HEK293 (cell line): ENCODE measurements around the gene WDR91.

Experiments
- CTCF ChIA-PET: fragments of 350-600 bp; formaldehyde crosslinking; extraction: SDS; loops from one replicate; lab custom pipeline; 2021; ENCODE audit warnings: antibody characterized with exemption; lab: Yijun Ruan, JAX
- POLR2A ChIA-PET: fragments of 300-600 bp; formaldehyde crosslinking; extraction: SDS; loops from one replicate; lab custom pipeline; 2020; ENCODE audit warnings: antibody characterized with exemption, inconsistent platforms; lab: Yijun Ruan, JAX
- H3K27ac ChIP-seq: fragments of 200-500 bp; sonication (Bioruptor generic); 2 replicates; pipeline ENCODE4 v1.5.1; 2014; ENCODE audit warnings: low read depth, low read length, control low read depth, inconsistent platforms; ENCODE audit errors: extremely low read depth
- H3K36me3 ChIP-seq, 2 experiments: fragments of 200-500 bp in 1 of 2; sonication (Bioruptor generic) in 1 of 2; 1 replicate in 1 of 2; 2 replicates in 1 of 2; pipeline ENCODE4 v1.5.1; 2014 to 2017; ENCODE audit warnings: inconsistent platforms in 2 of 2, low read length in 2 of 2; ENCODE audit not compliant: control insufficient read depth in 2 of 2, insufficient read depth in 1 of 2
- H3K4me1 ChIP-seq: fragments of 200-500 bp; sonication (Bioruptor generic); 2 replicates; pipeline ENCODE4 v1.5.1; 2014; ENCODE audit warnings: mild to moderate bottlenecking, low read length, inconsistent platforms; ENCODE audit not compliant: control insufficient read depth, insufficient read depth
- H3K4me3 ChIP-seq: 2 replicates; pipeline ENCODE4 v1.5.1; 2011; ENCODE audit warnings: low read depth, mild to moderate bottlenecking, control low read depth, low read length, moderate library complexity
- H3K9me3 ChIP-seq: fragments of 200-500 bp; sonication (Bioruptor generic); 2 replicates; pipeline ENCODE4 v1.5.1; 2014; ENCODE audit warnings: low read depth, low read length, inconsistent platforms; ENCODE audit not compliant: control insufficient read depth, insufficient read depth
- EGR2 ChIP-seq: fragments of 450-650 bp; formaldehyde crosslinking; IDR thresholded peaks from 2 replicates; pipeline ENCODE4 v1.5.1; 2016; ENCODE audit warnings: low read depth, missing biosample characterization, missing genetic modification characterization
- KLF1 ChIP-seq: fragments of 450-650 bp; formaldehyde crosslinking; IDR thresholded peaks from 2 replicates; pipeline ENCODE4 v1.5.1; 2016; ENCODE audit warnings: missing biosample characterization, missing genetic modification characterization
- KLF8 ChIP-seq: fragments of 450-650 bp; formaldehyde crosslinking; IDR thresholded peaks from 2 replicates; pipeline ENCODE4 v1.5.1; 2016; ENCODE audit warnings: missing biosample characterization, missing genetic modification characterization
- REST ChIP-seq: fragments of 450-650 bp; formaldehyde crosslinking; IDR thresholded peaks from 2 replicates; pipeline ENCODE4 v1.5.1; 2016; ENCODE audit warnings: missing biosample characterization, missing genetic modification characterization
- SETDB1 ChIP-seq: IDR thresholded peaks from one replicate; pipeline ENCODE4 v1.6.1; 2017; ENCODE audit warnings: mild to moderate bottlenecking, low read length, moderate library complexity, mixed read lengths; ENCODE audit not compliant: insufficient read length
- WT1 ChIP-seq: fragments of 450-650 bp; formaldehyde crosslinking; IDR thresholded peaks from 2 replicates; pipeline ENCODE4 v1.5.1; 2016; ENCODE audit warnings: missing biosample characterization, missing genetic modification characterization
- ZBTB10 ChIP-seq: fragments of 450-650 bp; formaldehyde crosslinking; IDR thresholded peaks from 2 replicates; pipeline ENCODE4 v1.5.1; 2016; ENCODE audit warnings: missing biosample characterization, missing genetic modification characterization
- ZBTB17 ChIP-seq: fragments of 450-650 bp; formaldehyde crosslinking; IDR thresholded peaks from 2 replicates; pipeline ENCODE4 v1.5.1; 2016; ENCODE audit warnings: missing biosample characterization, missing genetic modification characterization
- ZFP37 ChIP-seq: fragments of 450-650 bp; formaldehyde crosslinking; IDR thresholded peaks from 2 replicates; pipeline ENCODE4 v1.5.1; 2016; ENCODE audit warnings: missing biosample characterization, missing genetic modification characterization
- ZNF169 ChIP-seq: fragments of 450-650 bp; formaldehyde crosslinking; IDR thresholded peaks from 2 replicates; pipeline ENCODE4 v1.5.1; 2016; ENCODE audit warnings: missing biosample characterization, missing genetic modification characterization
- ZNF394 ChIP-seq: fragments of 450-650 bp; formaldehyde crosslinking; IDR thresholded peaks from 2 replicates; pipeline ENCODE4 v1.5.1; 2016; ENCODE audit warnings: missing biosample characterization, missing genetic modification characterization, mild to moderate bottlenecking, moderate library complexity, borderline replicate concordance
- ZNF404 ChIP-seq: fragments of 450-650 bp; formaldehyde crosslinking; IDR thresholded peaks from 2 replicates; pipeline ENCODE4 v1.5.1; 2017; ENCODE audit warnings: missing biosample characterization, missing genetic modification characterization
- ZNF513 ChIP-seq: fragments of 450-650 bp; IDR thresholded peaks from 2 replicates; pipeline ENCODE4 v1.5.1; 2018; ENCODE audit warnings: missing biosample characterization, missing genetic modification characterization
- ZNF621 ChIP-seq: fragments of 450-650 bp; formaldehyde crosslinking; IDR thresholded peaks from 2 replicates; pipeline ENCODE4 v1.5.1; 2017; ENCODE audit warnings: missing biosample characterization, missing genetic modification characterization
- ZNF660 ChIP-seq: fragments of 450-650 bp; IDR thresholded peaks from 2 replicates; pipeline ENCODE4 v1.5.1; 2018; ENCODE audit warnings: missing biosample characterization, mild to moderate bottlenecking, missing genetic modification characterization
- ZNF692 ChIP-seq: fragments of 450-650 bp; formaldehyde crosslinking; IDR thresholded peaks from 2 replicates; pipeline ENCODE4 v1.5.1; 2016; ENCODE audit warnings: missing biosample characterization, missing genetic modification characterization
- ZNF843 ChIP-seq: fragments of 450-650 bp; formaldehyde crosslinking; IDR thresholded peaks from 2 replicates; pipeline ENCODE4 v1.5.1; 2016; ENCODE audit warnings: missing biosample characterization, missing genetic modification characterization

The WDR91 gene

GRCh38 chr7:135246191-135246825, 35.0 kb upstream of the WDR91 start:
- H3K27ac ChIP-seq, result no peak overlapping the region
- no peaks in the 10 kb centered on the region for H3K36me3 ChIP-seq
- no peaks in the 10 kb centered on the region for H3K9me3 ChIP-seq
- CTCF ChIA-PET, result no interaction called here
- H3K4me1 ChIP-seq, result no peaks in the 10 kb centered on the region
- no peak overlapping the region for H3K4me3 ChIP-seq
- no peak for TF ChIP-seq ZNF404 (tag by site-specific recombination)
- no peak for TF ChIP-seq ZBTB10 (tag by site-specific recombination)
- TF ChIP-seq ZNF394, result no peak
- no peak for TF ChIP-seq KLF1 (tag by site-specific recombination)
- no peak for TF ChIP-seq ZNF621 (tag by site-specific recombination)
- no peak for TF ChIP-seq WT1 (tag by site-specific recombination)
- POLR2A ChIA-PET, result no interaction called here

GRCh38 chr7:135245226-135246190, 34.2 kb upstream of the WDR91 start:
- CTCF ChIA-PET, result interaction anchor here (0.6 kb wide), 1 partner anchor 37 kb away, joined by 3 read pairs; no protein-coding TSS in a partner anchor
- POLR2A ChIA-PET, result no interaction called here
- H3K9me3 ChIP-seq, result no peaks in the 10 kb centered on the region
- H3K4me3 ChIP-seq, result no peak overlapping the region
- no peaks in the 10 kb centered on the region for H3K36me3 ChIP-seq
- TF ChIP-seq ZNF843, result no peak
- TF ChIP-seq ZNF513 (tag by site-specific recombination), result peak; percentile 97
- no peaks in the 10 kb centered on the region for H3K4me1 ChIP-seq
- no peak overlapping the region for H3K27ac ChIP-seq

GRCh38 chr7:135242096-135242684, 30.9 kb upstream of the WDR91 start:
- ChIA-PET CTCF (interaction anchor here (0.6 kb wide), 1 partner anchor 491 kb away, joined by 3 read pairs; no protein-coding TSS in a partner anchor), POLR2A (no interaction called here)
- no peak overlapping the region for H3K27ac ChIP-seq
- no peaks in the 10 kb centered on the region for H3K36me3 ChIP-seq
- H3K9me3 ChIP-seq, result no peaks in the 10 kb centered on the region
- no peak overlapping the region for H3K4me3 ChIP-seq
- H3K4me1 ChIP-seq, result no peaks in the 10 kb centered on the region
- no peak for TF ChIP-seq ZNF169 (tag by site-specific recombination)
- TF ChIP-seq ZBTB17 (tag by site-specific recombination), result no peak
- no peak for TF ChIP-seq ZNF692 (tag by site-specific recombination)
- no peak for TF ChIP-seq ZFP37 (tag by site-specific recombination)
- no peak for TF ChIP-seq KLF1 (tag by site-specific recombination)
- TF ChIP-seq ZNF660, result no peak
- TF ChIP-seq KLF8, result no peak
- no peak for TF ChIP-seq REST
- no peak for TF ChIP-seq EGR2 (tag by site-specific recombination)
- TF ChIP-seq SETDB1, result no peak
